Neural cell (in vitro differentiated cells): ENCODE measurements around the gene ZNF385C. TPM values are rescaled to one million over a fixed set of nuclear protein-coding genes. Genes with fewer than 3 reads are reported as not detected.
"Not testable (repeated sequence)": the region's sequence is repeated elsewhere in the genome, so short reads cannot be mapped to it uniquely, and the experiment has no call there.

Experiments used
- H2AFZ ChIP-seq: fragments of 200-600, 300-800 bp; sonication (generic), shearing (Covaris generic); 2 replicates; pipeline ENCODE4 v1.6.0; 2014; ENCODE audit warnings: low read depth, mild to moderate bottlenecking, antibody characterized with exemption, low read length, moderate library complexity
- H3F3A ChIP-seq: fragments of 200-600 bp; shearing (Covaris generic); 2 replicates; pipeline ENCODE4 v1.6.1; 2016; ENCODE audit warnings: mild to moderate bottlenecking, moderate library complexity, mixed read lengths, antibody characterized with exemption, low read length; ENCODE audit not compliant: insufficient read depth, poor library complexity, severe bottlenecking
- H3K27ac ChIP-seq: fragments of 200-600, 300-800 bp; sonication (generic), shearing (Covaris generic); 2 replicates; pipeline ENCODE4 v1.5.1; 2014; ENCODE audit warnings: mild to moderate bottlenecking, low read length, moderate library complexity
- H3K27me3 ChIP-seq: fragments of 300-800, 200-600 bp; sonication (generic), shearing (Covaris generic); 2 replicates; pipeline ENCODE4 v1.6.0; 2014; ENCODE audit warnings: mild to moderate bottlenecking, low read depth, low read length, moderate library complexity; ENCODE audit not compliant: insufficient read depth
- H3K36me3 ChIP-seq: fragments of 300-800, 200-600 bp; sonication (generic), shearing (Covaris generic); 2 replicates; pipeline ENCODE4 v1.5.1; 2014; ENCODE audit warnings: mild to moderate bottlenecking, antibody characterized with exemption, low read length, moderate library complexity; ENCODE audit not compliant: insufficient read depth
- H3K4me2 ChIP-seq: fragments of 300-800, 200-600 bp; sonication (generic), shearing (Covaris generic); 2 replicates; pipeline ENCODE4 v1.6.0; 2014; ENCODE audit warnings: mild to moderate bottlenecking, low read length
- H3K4me3 ChIP-seq: fragments of 300-800, 200-600 bp; sonication (generic), shearing (Covaris generic); 2 replicates; pipeline ENCODE4 v1.5.1; 2014; ENCODE audit warnings: mild to moderate bottlenecking, low read length, moderate library complexity
- H3K79me2 ChIP-seq: fragments of 200-600 bp; shearing (Covaris generic); replicated peaks from 2 replicates; pipeline ENCODE4 v1.6.0; 2014; ENCODE audit warnings: mild to moderate bottlenecking, low read length, moderate library complexity; ENCODE audit not compliant: insufficient read depth
- H3K9ac ChIP-seq: fragments of 300-800, 200-600 bp; sonication (generic), shearing (Covaris generic); 2 replicates; pipeline ENCODE4 v1.6.1; 2016; ENCODE audit warnings: mild to moderate bottlenecking, low read length, mixed read lengths
- H3K9me2 ChIP-seq: fragments of 200-600 bp; shearing (Covaris generic); 2 replicates; pipeline ENCODE4 v1.6.1; 2016; ENCODE audit warnings: mild to moderate bottlenecking, low read length, mixed read lengths; ENCODE audit not compliant: insufficient read depth
- H3K9me3 ChIP-seq: fragments of 200-600, 300-800 bp; sonication (generic), shearing (Covaris generic); 2 replicates; pipeline ENCODE4 v1.6.1; 2016; ENCODE audit warnings: mild to moderate bottlenecking, mixed run types, low read length, moderate library complexity, mixed read lengths
- H4K20me1 ChIP-seq: fragments of 200-600 bp; shearing (Covaris generic); 2 replicates; pipeline ENCODE4 v1.6.1; 2016; ENCODE audit warnings: mild to moderate bottlenecking, mixed run types; ENCODE audit not compliant: insufficient read depth
- EP300 ChIP-seq: fragments of 450-650 bp; conservative IDR thresholded peaks from 2 replicates; pipeline ENCODE4 v1.6.1; 2014; ENCODE audit warnings: antibody characterized with exemption, mild to moderate bottlenecking, moderate library complexity; ENCODE audit not compliant: poor library complexity, severe bottlenecking
- EZH2 ChIP-seq: fragments of 200-600, 300-800 bp; shearing (Covaris generic), sonication (generic); IDR thresholded peaks from 2 replicates; pipeline ENCODE4 v1.6.1; 2014; ENCODE audit warnings: antibody characterized with exemption, low read length, borderline replicate concordance, mild to moderate bottlenecking; ENCODE audit not compliant: insufficient read depth, poor library complexity, severe bottlenecking
- MXI1 ChIP-seq: fragments of 450-650 bp; conservative IDR thresholded peaks from 2 replicates; pipeline ENCODE4 v1.6.1; 2014; ENCODE audit warnings: antibody characterized with exemption, mild to moderate bottlenecking; ENCODE audit not compliant: poor library complexity, severe bottlenecking
- POLR2AphosphoS5 ChIP-seq: IDR thresholded peaks from 2 replicates; pipeline ENCODE4 v1.6.1; 2012
- RAD21 ChIP-seq: fragments of 450-650 bp; conservative IDR thresholded peaks from 2 replicates; pipeline ENCODE4 v1.6.1; 2014; ENCODE audit warnings: antibody characterized with exemption, mild to moderate bottlenecking, moderate library complexity
- SMC3 ChIP-seq: fragments of 450-650 bp; conservative IDR thresholded peaks from 2 replicates; pipeline ENCODE4 v1.6.1; 2014; ENCODE audit warnings: antibody characterized with exemption, mild to moderate bottlenecking, moderate library complexity; ENCODE audit not compliant: poor library complexity
- TAF1 ChIP-seq: IDR thresholded peaks from 2 replicates; pipeline ENCODE4 v1.6.1; 2012; ENCODE audit warnings: low read depth
- polyA plus RNA-seq: library from polyadenylated mRNA; depleted of rRNA; stranded (reverse); fragments of >200 nt; gene quantifications from 2 replicates; pipeline ENCODE4 v1.2.3, GENCODE V29; 2014
- TF ChIP-seq, protein P1 (sequence below): IDR thresholded peaks from 2 replicates; pipeline ENCODE4 v1.6.1; 2012; ENCODE audit warnings: borderline replicate concordance
- TF ChIP-seq, protein P2 (sequence below): fragments of 450-650 bp; IDR thresholded peaks from 2 replicates; pipeline ENCODE4 v1.5.1; 2014; ENCODE audit warnings: antibody characterized with exemption, mild to moderate bottlenecking, moderate library complexity; ENCODE audit not compliant: poor library complexity, severe bottlenecking

The ZNF385C gene
- polyA plus RNA-seq, 1 donor from 2014 or later: 0.69 TPM

DNA sequence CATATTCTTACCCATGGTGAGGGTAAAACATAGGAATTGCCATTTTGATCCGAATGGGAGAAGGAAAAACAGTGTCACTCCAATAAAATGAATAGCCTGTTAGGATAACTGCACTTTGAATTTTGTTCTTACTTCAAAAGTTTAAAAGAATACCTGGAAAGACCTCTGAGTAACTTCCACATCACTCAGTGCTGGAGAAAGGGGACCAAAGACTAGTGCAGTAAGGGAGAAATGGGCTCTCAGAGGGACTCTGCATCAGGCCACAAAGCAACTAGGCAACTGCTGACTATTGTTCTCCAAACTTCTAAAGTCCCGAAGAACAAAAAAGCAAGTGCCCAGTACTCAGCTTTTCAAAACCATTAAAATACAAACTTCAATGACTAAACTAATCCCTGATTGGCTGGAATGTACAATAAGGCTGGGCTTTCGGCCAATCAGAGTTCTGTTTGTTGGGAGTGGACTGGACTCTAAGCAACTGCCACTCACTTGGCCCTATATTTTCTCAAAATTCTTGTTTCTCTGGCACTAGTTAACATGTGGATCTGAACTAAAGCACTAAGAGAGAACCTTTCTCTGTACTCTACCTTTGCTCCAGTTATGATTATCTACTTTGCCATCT lies 87.3 kb downstream of the ZNF385C start:
- no peaks in the 10 kb centered on the region for H4K20me1 ChIP-seq
- no peaks in the 10 kb centered on the region for H3K9me2 ChIP-seq
- H3K27ac ChIP-seq: no peak overlapping the region
- H3K36me3 ChIP-seq: no peaks in the 10 kb centered on the region
- H2AFZ ChIP-seq: no peak overlapping the region
- no peak for TF ChIP-seq EZH2
- TF ChIP-seq EP300: no peak
- TF ChIP-seq, protein P1, sequence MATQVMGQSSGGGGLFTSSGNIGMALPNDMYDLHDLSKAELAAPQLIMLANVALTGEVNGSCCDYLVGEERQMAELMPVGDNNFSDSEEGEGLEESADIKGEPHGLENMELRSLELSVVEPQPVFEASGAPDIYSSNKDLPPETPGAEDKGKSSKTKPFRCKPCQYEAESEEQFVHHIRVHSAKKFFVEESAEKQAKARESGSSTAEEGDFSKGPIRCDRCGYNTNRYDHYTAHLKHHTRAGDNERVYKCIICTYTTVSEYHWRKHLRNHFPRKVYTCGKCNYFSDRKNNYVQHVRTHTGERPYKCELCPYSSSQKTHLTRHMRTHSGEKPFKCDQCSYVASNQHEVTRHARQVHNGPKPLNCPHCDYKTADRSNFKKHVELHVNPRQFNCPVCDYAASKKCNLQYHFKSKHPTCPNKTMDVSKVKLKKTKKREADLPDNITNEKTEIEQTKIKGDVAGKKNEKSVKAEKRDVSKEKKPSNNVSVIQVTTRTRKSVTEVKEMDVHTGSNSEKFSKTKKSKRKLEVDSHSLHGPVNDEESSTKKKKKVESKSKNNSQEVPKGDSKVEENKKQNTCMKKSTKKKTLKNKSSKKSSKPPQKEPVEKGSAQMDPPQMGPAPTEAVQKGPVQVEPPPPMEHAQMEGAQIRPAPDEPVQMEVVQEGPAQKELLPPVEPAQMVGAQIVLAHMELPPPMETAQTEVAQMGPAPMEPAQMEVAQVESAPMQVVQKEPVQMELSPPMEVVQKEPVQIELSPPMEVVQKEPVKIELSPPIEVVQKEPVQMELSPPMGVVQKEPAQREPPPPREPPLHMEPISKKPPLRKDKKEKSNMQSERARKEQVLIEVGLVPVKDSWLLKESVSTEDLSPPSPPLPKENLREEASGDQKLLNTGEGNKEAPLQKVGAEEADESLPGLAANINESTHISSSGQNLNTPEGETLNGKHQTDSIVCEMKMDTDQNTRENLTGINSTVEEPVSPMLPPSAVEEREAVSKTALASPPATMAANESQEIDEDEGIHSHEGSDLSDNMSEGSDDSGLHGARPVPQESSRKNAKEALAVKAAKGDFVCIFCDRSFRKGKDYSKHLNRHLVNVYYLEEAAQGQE: no peak
- no peak for TF ChIP-seq RAD21
- TF ChIP-seq SMC3: no peak
- TF ChIP-seq, protein P2, sequence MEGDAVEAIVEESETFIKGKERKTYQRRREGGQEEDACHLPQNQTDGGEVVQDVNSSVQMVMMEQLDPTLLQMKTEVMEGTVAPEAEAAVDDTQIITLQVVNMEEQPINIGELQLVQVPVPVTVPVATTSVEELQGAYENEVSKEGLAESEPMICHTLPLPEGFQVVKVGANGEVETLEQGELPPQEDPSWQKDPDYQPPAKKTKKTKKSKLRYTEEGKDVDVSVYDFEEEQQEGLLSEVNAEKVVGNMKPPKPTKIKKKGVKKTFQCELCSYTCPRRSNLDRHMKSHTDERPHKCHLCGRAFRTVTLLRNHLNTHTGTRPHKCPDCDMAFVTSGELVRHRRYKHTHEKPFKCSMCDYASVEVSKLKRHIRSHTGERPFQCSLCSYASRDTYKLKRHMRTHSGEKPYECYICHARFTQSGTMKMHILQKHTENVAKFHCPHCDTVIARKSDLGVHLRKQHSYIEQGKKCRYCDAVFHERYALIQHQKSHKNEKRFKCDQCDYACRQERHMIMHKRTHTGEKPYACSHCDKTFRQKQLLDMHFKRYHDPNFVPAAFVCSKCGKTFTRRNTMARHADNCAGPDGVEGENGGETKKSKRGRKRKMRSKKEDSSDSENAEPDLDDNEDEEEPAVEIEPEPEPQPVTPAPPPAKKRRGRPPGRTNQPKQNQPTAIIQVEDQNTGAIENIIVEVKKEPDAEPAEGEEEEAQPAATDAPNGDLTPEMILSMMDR: no peak
- TF ChIP-seq MXI1: no peak
- no peak for TF ChIP-seq POLR2AphosphoS5
- TF ChIP-seq TAF1: no peak
- no peaks in the 10 kb centered on the region for H3K9me3 ChIP-seq
- H3K4me2 ChIP-seq: no peak overlapping the region
- no peak overlapping the region for H3K9ac ChIP-seq
- no peaks in the 10 kb centered on the region for H3K27me3 ChIP-seq
- peaks cover 73% of the 10 kb centered on the region for H3K79me2 ChIP-seq
- no peaks in the 10 kb centered on the region for H3F3A ChIP-seq
- no peak overlapping the region for H3K4me3 ChIP-seq

DNA sequence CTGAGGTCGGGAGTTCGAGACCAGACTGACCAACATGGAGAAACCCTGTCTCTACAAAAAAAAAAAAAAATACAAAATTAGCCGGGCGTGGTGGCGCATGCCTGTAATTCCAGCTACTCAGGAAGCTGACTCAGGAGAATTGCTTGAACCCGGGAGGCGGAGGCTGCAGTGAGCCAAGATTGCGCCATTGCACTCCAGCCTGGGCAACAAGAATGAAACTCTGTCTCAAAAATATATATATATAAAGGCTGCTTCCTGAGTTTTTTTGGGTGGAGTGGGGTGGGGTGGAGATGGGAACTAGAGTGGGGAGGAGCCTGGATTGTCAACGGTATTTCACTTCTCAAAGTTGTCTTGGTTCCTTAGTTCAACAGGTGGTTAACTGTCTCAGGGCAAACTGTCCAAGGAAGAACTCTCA lies 88.0 kb downstream of the ZNF385C start:
- not testable (repeated sequence) for H3K9me3 ChIP-seq, H3K27ac ChIP-seq, H3K9me2 ChIP-seq, H3K4me2 ChIP-seq, H3K36me3 ChIP-seq, H3K9ac ChIP-seq, H3K27me3 ChIP-seq, H4K20me1 ChIP-seq, H3K4me3 ChIP-seq, H2AFZ ChIP-seq, H3F3A ChIP-seq
- H3K79me2 ChIP-seq: peaks cover 65% of the 10 kb centered on the region

DNA sequence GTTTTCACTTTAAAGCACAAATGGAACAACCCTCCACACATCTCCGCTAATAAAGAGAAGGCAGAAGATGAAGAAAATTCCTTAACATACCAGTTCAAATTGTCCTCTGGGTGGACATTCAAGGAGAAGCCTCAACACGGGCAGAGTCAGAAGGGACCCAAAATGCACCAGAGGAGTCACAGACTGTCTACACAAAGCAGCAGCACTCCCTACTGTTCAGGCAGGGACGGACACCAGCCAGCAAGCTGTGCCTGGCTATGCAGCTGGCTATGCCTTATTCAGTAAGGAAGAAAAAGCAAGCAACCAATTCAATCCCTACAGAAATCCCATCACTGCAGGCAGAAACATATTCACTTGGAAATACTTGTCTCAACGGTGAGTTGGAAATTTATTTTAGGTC lies 89.1 kb downstream of the ZNF385C start:
- no peak overlapping the region for H3K9ac ChIP-seq
- no peaks in the 10 kb centered on the region for H3K9me3 ChIP-seq
- peaks cover 54% of the 10 kb centered on the region for H3K79me2 ChIP-seq
- no peaks in the 10 kb centered on the region for H4K20me1 ChIP-seq
- no peaks in the 10 kb centered on the region for H3K9me2 ChIP-seq
- no peaks in the 10 kb centered on the region for H3F3A ChIP-seq
- no peaks in the 10 kb centered on the region for H3K27me3 ChIP-seq
- H3K36me3 ChIP-seq: no peaks in the 10 kb centered on the region
- H3K4me3 ChIP-seq: no peak overlapping the region
- no peak overlapping the region for H3K4me2 ChIP-seq
- H2AFZ ChIP-seq: no peak overlapping the region
- TF ChIP-seq RAD21: no peak
- no peak for TF ChIP-seq SMC3
- TF ChIP-seq POLR2AphosphoS5: no peak
- TF ChIP-seq, protein P2: no peak
- no peak for TF ChIP-seq MXI1
- TF ChIP-seq, protein P1: no peak
- TF ChIP-seq EZH2: no peak
- no peak for TF ChIP-seq EP300
- no peak overlapping the region for H3K27ac ChIP-seq
